Stimulated activated naive CD8-positive, alpha-beta T cell treated with anti-CD3 and anti-CD28 coated beads, Interleukin-15, Interleukin-2, amounts not matched to agents 100 ng/mL and 50 ng/mL, for 24 hours (primary cell): ENCODE data around the gene TMEM94.

Source experiments
- H3K27ac Mint-ChIP-seq: one replicate; pipeline ENCODE4 v1.8.0; 2021; ENCODE audit warnings: mild to moderate bottlenecking, mixed read lengths
- H3K27me3 Mint-ChIP-seq: one replicate; pipeline ENCODE4 v1.8.0; 2021; ENCODE audit warnings: mixed read lengths
- H3K36me3 Mint-ChIP-seq: one replicate; pipeline ENCODE4 v1.8.0; 2021; ENCODE audit warnings: low read depth, mixed read lengths
- H3K4me1 Mint-ChIP-seq: one replicate; pipeline ENCODE4 v1.8.0; 2021; ENCODE audit warnings: low read depth, mixed read lengths
- H3K4me3 Mint-ChIP-seq: one replicate; pipeline ENCODE4 v1.8.0; 2021; ENCODE audit warnings: mild to moderate bottlenecking, mixed read lengths
- H3K9me3 Mint-ChIP-seq: one replicate; pipeline ENCODE4 v1.8.0; 2021; ENCODE audit warnings: mixed read lengths

Gene TMEM94

GRCh38 chr17:75504347-75505151 is 48.1 kb downstream of the TMEM94 start:
- H3K4me1 Mint-ChIP-seq, result no peaks in the 10 kb centered on the region
- no peaks in the 10 kb centered on the region for H3K36me3 Mint-ChIP-seq
- H3K27ac Mint-ChIP-seq, result no peak overlapping the region
- no peak overlapping the region for H3K4me3 Mint-ChIP-seq
- no peaks in the 10 kb centered on the region for H3K9me3 Mint-ChIP-seq
- H3K27me3 Mint-ChIP-seq, result no peaks in the 10 kb centered on the region

GRCh38 chr17:75505152-75505409 is 48.6 kb downstream of the TMEM94 start:
- no peaks in the 10 kb centered on the region for H3K36me3 Mint-ChIP-seq
- H3K9me3 Mint-ChIP-seq, result no peaks in the 10 kb centered on the region
- no peaks in the 10 kb centered on the region for H3K27me3 Mint-ChIP-seq
- H3K4me1 Mint-ChIP-seq, result no peaks in the 10 kb centered on the region
- H3K4me3 Mint-ChIP-seq, result no peak overlapping the region
- H3K27ac Mint-ChIP-seq, result no peak overlapping the region

- Mint-ChIP-seq H3K36me3 (no peaks in the 10 kb centered on the region), H3K4me3 (no peak overlapping the region), H3K27ac (no peak overlapping the region), H3K27me3 (no peaks in the 10 kb centered on the region), H3K4me1 (no peaks in the 10 kb centered on the region), H3K9me3 (no peaks in the 10 kb centered on the region)
These were observed 49.2 kb downstream of the TMEM94 start for GRCh38 chr17:75505640-75506039.

GRCh38 chr17:75506134-75506533 is 49.7 kb downstream of the TMEM94 start:
- H3K36me3 Mint-ChIP-seq, result no peaks in the 10 kb centered on the region
- H3K4me3 Mint-ChIP-seq, result no peak overlapping the region
- no peaks in the 10 kb centered on the region for H3K9me3 Mint-ChIP-seq
- no peaks in the 10 kb centered on the region for H3K27me3 Mint-ChIP-seq
- H3K27ac Mint-ChIP-seq, result no peak overlapping the region
- H3K4me1 Mint-ChIP-seq, result no peaks in the 10 kb centered on the region

- Mint-ChIP-seq H3K9me3 (no peaks in the 10 kb centered on the region), H3K36me3 (no peaks in the 10 kb centered on the region), H3K27ac (no peak overlapping the region), H3K4me1 (no peaks in the 10 kb centered on the region), H3K27me3 (no peaks in the 10 kb centered on the region), H3K4me3 (no peak overlapping the region)
These were observed 50.5 kb downstream of the TMEM94 start for GRCh38 chr17:75506888-75507287.

GRCh38 chr17:75507733-75508719 is 51.6 kb downstream of the TMEM94 start:
- Mint-ChIP-seq H3K36me3 (no peaks in the 10 kb centered on the region), H3K4me1 (no peaks in the 10 kb centered on the region), H3K27ac (no peak overlapping the region), H3K4me3 (no peak overlapping the region), H3K9me3 (no peaks in the 10 kb centered on the region), H3K27me3 (no peaks in the 10 kb centered on the region)

GRCh38 chr17:75508931-75509361 is 52.5 kb downstream of the TMEM94 start:
- Mint-ChIP-seq H3K9me3 (no peaks in the 10 kb centered on the region), H3K27me3 (no peaks in the 10 kb centered on the region), H3K4me3 (no peak overlapping the region), H3K4me1 (no peaks in the 10 kb centered on the region), H3K36me3 (no peaks in the 10 kb centered on the region), H3K27ac (no peak overlapping the region)

GRCh38 chr17:75509528-75510258 is 53.3 kb downstream of the TMEM94 start:
- H3K4me3 Mint-ChIP-seq, result no peak overlapping the region
- no peaks in the 10 kb centered on the region for H3K9me3 Mint-ChIP-seq
- H3K4me1 Mint-ChIP-seq, result no peaks in the 10 kb centered on the region
- H3K36me3 Mint-ChIP-seq, result no peaks in the 10 kb centered on the region
- H3K27me3 Mint-ChIP-seq, result no peaks in the 10 kb centered on the region
- no peak overlapping the region for H3K27ac Mint-ChIP-seq

- Mint-ChIP-seq H3K27me3 (no peaks in the 10 kb centered on the region), H3K4me1 (no peaks in the 10 kb centered on the region), H3K27ac (no peak overlapping the region), H3K36me3 (no peaks in the 10 kb centered on the region), H3K9me3 (no peaks in the 10 kb centered on the region), H3K4me3 (no peak overlapping the region)
These were observed 54.8 kb downstream of the TMEM94 start for GRCh38 chr17:75511270-75511609.

- H3K4me1 Mint-ChIP-seq, result no peaks in the 10 kb centered on the region
- H3K4me3 Mint-ChIP-seq, result no peak overlapping the region
- H3K27me3 Mint-ChIP-seq, result no peaks in the 10 kb centered on the region
- H3K36me3 Mint-ChIP-seq, result no peaks in the 10 kb centered on the region
- H3K9me3 Mint-ChIP-seq, result no peaks in the 10 kb centered on the region
- no peak overlapping the region for H3K27ac Mint-ChIP-seq
These were observed 55.5 kb downstream of the TMEM94 start for GRCh38 chr17:75511610-75512575.

GRCh38 chr17:75512926-75513640 is 56.6 kb downstream of the TMEM94 start:
- H3K27me3 Mint-ChIP-seq, result no peaks in the 10 kb centered on the region
- no peak overlapping the region for H3K4me3 Mint-ChIP-seq
- peaks cover 7% of the 10 kb centered on the region for H3K4me1 Mint-ChIP-seq
- no peaks in the 10 kb centered on the region for H3K9me3 Mint-ChIP-seq
- H3K27ac Mint-ChIP-seq, result no peak overlapping the region
- H3K36me3 Mint-ChIP-seq, result peaks cover 6% of the 10 kb centered on the region

- no peak overlapping the region for H3K27ac Mint-ChIP-seq
- peaks cover 11% of the 10 kb centered on the region for H3K36me3 Mint-ChIP-seq
- H3K9me3 Mint-ChIP-seq, result no peaks in the 10 kb centered on the region
- H3K27me3 Mint-ChIP-seq, result no peaks in the 10 kb centered on the region
- H3K4me3 Mint-ChIP-seq, result no peak overlapping the region
- peaks cover 12% of the 10 kb centered on the region for H3K4me1 Mint-ChIP-seq
These were observed 57.2 kb downstream of the TMEM94 start for GRCh38 chr17:75513641-75514000.

- peak overlapping the region; percentile 51 for H3K4me3 Mint-ChIP-seq
- peaks cover 17% of the 10 kb centered on the region for H3K36me3 Mint-ChIP-seq
- no peak overlapping the region for H3K27ac Mint-ChIP-seq
- H3K9me3 Mint-ChIP-seq, result no peaks in the 10 kb centered on the region
- H3K4me1 Mint-ChIP-seq, result peaks cover 19% of the 10 kb centered on the region
- no peaks in the 10 kb centered on the region for H3K27me3 Mint-ChIP-seq
These were observed 58.0 kb downstream of the TMEM94 start for GRCh38 chr17:75514299-75514918.
